ENCODE data around the gene FAM3B. TPM values are rescaled to one million over a fixed set of nuclear protein-coding genes. Genes with fewer than 3 reads are reported as not detected.

FAM3B gene
- total RNA-seq, 1 experiment from 2014 or later: not detected

DNA sequence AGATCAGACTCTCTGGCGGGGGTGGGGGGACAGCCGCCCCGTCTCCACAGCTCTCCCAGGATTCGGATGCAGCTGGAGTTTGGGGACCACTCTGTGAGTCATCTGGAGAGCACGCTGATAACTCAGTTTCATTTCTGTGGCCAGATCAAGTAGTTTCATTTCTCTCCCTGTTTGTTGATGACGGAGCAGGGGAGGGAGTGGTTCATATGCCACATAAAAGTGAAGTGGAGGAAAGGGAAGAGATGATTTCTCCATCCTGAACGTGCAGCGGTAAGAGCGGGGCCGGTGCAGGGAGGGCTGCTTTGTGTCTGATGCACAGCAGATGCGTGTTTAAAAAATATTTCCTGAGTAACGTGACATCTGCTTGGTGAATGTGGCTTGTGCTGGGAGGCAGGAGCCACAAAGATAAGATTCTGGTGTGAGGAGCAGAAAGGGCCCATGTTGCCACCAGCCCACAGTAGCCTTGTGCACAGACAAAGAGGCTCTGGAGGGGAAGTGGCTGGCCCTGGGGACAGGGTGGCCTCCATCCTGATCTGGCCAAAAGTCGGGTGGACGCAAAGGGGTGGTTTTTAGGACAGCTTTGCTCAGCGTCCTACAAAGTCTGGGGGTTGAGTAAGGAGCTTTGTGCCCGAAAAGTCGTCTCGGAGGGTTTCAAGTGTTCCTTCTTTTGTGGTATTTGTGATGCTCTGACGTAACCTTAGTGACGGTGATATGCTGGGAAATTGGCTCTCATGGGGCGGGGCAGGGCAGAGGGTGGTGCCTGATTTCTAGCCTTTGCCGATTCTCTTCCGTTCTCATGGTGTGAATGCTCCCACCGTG lies 45.4 kb downstream of the FAM3B start, which contains the start of gene MX2:
TSS of gene MX2 (plus strand) at position 242 of the 819 bp plus-strand sequence. CDS start 14,880 bp downstream, outside the sequence.
- DNase-seq (ENCODE audit: low read depth, low spot score): no peak
- in situ Hi-C loops (cut with HindIII; ENCODE audit: low pct_unique_long_range_greater_than_20kb, low sequenced_read_pairs): no loop called here

DNA sequence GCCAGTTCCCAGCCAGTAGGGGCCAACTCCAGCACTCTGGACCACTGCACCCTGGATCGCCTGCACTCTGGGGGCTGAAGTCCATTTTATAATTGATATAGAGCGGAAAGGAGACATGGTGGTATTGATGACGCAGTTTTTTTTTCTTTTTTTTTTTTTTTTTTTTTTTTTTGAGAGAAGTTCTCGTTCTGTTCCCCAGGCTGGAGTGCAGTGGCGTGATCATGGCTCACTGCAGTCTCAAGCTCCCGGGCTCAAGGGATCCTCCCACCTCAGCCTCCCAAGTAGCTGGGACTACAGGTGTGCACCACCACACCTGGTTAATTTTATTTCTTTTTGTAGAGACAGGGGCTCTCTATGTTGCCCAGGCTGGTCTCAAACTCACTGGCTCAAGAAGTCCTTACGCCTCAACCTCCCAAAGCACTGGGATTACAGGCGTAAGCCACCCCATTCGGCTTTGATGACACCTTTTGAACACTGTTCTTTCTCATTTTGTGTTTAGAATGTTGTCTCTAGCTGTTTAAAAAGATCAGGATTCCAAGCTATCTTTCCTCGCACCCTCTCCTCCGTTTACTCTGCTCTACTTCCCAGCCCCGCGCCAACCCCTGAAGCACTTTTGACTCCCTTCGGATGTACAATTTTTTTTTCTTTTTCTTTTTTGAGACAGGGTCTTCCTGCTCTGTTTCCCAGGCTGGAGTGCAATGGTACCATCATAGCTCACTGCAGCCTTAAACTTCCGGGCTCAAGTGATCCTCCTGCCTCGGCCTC lies 46.2 kb downstream of the FAM3B start:
- in situ Hi-C loops (cut with HindIII; ENCODE audit: low pct_unique_long_range_greater_than_20kb, low sequenced_read_pairs): no loop called here
- DNase-seq (ENCODE audit: low read depth, low spot score): no peak

DNA sequence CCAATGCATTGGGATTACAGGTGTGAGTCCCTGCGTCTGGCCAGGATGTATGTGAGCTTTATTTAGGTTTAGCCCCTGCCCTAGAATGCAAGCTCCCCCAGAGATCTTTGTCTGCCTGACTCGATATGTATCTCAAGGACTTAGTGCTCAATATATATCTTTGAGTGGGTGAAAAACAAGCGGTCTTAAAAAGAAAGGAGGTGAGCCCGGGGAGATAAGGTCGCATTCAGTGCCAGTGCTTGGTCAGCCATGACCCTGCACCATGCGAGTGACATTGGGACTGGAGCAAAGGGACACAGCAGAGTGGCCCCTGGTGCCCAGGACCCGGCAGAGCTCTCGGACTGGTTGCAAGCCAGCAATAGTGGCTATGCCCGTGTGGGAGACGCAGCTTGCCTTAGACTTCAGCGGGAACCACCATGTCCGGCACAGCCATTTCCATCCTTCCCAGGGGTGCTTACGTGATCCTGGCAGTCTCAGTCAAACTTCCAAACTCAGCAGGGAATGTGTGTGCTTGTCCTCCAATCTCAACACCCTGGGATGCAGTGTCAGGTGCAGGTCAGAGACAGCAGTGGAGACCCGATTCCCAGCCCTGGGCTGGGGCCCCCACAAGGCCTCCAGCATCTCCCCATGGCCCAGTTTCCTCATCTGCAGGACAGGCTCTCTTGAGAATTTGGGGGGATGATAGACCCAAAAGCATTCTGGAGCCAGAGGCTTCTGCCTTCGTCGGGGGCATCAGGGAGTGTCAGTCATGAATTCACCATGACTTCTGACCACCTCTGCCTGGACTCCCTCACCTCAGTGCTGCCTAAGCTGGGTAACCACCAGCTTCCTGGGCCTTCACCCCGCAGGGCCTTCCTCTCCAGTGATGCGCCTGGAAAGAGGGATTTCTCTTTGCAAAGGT lies 47.0 kb downstream of the FAM3B start:
- in situ Hi-C loops (cut with HindIII; ENCODE audit: low pct_unique_long_range_greater_than_20kb, low sequenced_read_pairs): no loop called here
- no peak for DNase-seq (ENCODE audit: low read depth, low spot score)

DNA sequence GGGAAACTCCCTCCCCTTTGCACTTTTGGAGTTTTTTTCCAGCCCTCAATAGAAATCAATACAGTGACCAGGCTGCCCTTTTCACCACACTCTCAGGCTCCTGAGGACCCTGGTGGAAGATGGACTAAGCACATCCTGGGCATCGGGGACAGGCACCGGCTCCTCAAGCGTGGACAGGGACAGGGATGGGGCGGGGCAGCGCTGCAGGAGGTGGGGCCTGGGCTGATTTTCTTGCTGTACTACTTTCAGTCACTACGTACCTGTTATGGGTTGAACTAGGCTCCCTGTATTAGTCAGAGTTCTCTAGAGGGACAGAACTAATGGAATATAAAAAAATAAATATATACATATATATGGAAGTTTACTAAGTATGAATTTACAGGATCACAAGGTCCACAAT lies 47.7 kb downstream of the FAM3B start:
- in situ Hi-C loops (cut with HindIII; ENCODE audit: low pct_unique_long_range_greater_than_20kb, low sequenced_read_pairs): no loop called here
- no peak for DNase-seq (ENCODE audit: low read depth, low spot score)

DNA sequence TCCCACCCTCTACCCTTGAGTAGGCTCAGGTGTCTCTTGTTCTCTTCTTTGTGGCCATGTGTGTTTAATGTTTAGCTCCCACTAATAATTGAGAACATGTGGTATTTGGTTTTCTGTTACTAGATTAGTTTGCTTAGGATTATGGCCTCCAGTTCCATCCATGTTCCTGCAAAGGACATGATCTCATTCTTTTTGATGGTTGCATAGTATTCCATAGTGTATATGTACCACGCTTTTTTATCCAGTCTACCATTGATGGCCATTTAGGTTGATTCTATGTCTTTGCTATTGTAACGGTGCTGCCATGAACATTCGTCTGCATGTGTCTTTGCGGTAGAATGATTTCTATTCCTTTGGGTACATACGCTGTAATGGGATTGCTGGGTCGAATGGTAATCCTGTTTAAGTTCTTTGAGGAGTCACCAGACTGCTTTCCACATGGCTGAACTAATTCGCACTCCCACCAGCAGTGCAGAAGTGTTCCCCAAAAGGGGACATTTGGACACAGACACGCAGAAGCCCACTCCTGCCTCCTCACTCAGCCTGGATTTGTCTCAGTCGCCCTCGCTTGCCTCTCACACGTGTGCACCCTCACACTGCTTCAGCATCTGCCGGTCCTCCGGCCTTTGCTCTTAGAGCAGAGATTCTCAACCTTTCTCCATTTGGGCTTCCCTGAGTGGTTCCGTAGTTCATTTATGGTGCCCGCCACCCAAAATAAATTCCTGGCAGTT lies 48.9 kb downstream of the FAM3B start:
- DNase-seq (ENCODE audit: low read depth, low spot score): no peak
- in situ Hi-C loops (cut with HindIII; ENCODE audit: low pct_unique_long_range_greater_than_20kb, low sequenced_read_pairs): no loop called here

DNA sequence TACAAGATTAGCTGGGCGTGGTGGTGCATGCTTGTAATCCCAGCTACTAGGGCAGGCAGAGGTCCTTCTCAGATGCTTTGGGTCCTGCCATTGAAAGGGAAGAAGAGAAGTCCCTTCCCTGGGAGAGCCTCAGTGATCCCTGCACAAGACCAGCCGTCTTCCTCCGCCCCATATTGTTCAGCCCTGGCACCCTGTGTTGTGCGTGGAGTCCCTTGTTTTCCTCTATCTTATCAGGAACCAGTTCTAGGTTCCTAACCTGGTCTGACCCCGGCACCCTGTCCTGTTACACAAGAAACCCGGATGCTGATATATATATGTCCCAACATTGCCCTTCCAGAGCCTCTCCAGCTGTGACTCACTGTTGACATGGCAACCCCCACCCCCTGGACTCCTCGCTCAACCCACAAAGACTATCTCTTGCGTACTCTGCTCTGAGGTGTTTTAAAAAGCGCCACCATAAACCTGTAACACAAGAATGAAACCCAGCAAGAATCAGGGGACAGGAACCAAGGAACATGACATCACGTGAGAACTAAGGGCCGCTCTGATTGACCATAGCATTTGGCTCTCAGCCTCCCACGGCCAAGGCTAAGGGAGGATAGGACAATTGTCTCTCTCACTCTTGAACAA lies 50.0 kb downstream of the FAM3B start:
- in situ Hi-C loops (cut with HindIII; ENCODE audit: low pct_unique_long_range_greater_than_20kb, low sequenced_read_pairs): no loop called here
- no peak for DNase-seq (ENCODE audit: low read depth, low spot score)

DNA sequence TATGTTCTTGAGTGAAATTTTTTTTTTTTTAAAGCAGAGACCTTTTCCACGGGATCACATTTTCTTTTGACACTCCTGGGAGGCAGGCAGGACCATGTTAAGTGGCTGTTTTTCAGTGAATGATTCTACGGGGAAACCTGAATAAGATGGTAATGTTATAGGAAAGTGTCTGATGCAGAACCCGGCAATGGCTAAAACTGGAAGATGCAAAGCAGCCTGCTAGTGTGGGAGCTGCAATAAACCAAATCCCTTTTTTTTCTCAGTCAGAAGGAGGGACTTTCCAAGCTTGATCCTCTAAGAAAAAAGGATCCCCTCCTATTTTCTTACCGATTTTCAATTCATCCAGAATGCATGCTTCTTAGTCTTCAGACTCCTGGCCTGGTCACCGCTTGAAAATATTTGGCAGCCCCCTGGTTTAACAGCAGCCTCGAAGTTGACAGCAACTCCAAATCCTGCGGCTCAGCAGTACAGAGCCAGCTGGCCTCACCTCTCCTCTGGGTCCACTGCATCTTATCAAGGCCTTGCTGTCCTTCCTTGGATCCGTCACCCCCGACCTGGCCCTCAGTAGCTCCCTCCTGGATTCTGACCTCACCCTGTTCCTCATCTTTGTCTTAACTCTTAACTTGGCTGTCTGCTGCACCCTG lies 50.8 kb downstream of the FAM3B start:
- in situ Hi-C loops (cut with HindIII; ENCODE audit: low pct_unique_long_range_greater_than_20kb, low sequenced_read_pairs): no loop called here
- no peak for DNase-seq (ENCODE audit: low read depth, low spot score)

DNA sequence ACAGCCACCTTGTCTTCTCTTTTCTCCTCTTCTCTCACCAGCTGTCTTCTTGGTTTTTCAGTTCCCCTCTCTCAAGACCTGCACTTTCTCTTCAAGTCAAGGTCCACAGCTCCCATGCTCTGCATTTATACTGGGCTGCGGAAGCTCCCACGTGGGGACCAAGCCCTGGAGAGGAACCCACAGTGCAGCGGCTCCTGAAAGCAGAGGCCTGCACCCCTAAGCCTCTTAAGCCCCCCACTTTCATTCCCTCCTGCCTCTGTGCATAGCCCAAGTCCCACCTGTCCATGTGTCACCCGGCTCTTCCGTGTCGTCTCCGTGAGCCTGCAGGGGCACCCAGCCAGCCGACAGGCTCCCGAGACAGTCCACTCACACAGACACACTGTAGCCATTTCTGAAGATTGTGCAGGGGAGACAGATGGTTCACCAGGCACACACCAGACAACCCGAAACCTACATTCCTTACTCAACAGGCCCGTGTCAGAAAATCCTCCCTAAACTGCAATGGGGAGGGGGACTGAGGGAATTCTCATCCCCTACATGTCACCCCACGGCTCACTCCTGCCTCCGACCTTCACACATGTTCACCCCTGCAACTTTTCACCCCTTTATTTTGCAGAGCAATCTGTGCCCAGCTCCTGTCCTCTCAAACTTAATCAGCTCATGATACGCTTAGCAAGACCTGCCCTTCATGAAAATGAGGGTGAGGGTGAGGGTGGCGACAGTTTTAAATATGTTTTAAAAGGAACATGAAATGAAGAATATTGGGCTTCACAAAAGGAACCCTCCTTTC lies 51.5 kb downstream of the FAM3B start:
- in situ Hi-C loops (cut with HindIII; ENCODE audit: low pct_unique_long_range_greater_than_20kb, low sequenced_read_pairs): no loop called here
- no peak for DNase-seq (ENCODE audit: low read depth, low spot score)

DNA sequence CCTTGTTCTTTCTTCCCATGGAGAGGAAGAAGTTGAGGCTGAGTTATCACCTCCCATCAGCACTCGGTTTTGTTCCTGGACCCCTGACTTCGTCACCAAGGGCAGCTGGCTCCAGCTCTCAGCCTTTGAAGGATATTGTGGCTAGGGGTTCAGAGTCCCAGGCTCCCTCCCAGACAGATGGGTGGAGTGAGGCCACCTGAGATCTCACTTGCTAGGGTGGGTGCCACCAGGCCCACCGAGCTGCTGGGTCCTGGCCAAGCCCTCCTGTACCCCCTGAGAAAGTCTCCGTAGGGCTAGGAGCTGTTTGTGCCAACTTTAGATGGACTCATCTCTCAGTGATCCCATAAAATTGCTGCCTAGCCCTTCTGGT lies 52.1 kb downstream of the FAM3B start:
- DNase-seq (ENCODE audit: low read depth, low spot score): no peak
- in situ Hi-C loops (cut with HindIII; ENCODE audit: low pct_unique_long_range_greater_than_20kb, low sequenced_read_pairs): no loop called here

DNA sequence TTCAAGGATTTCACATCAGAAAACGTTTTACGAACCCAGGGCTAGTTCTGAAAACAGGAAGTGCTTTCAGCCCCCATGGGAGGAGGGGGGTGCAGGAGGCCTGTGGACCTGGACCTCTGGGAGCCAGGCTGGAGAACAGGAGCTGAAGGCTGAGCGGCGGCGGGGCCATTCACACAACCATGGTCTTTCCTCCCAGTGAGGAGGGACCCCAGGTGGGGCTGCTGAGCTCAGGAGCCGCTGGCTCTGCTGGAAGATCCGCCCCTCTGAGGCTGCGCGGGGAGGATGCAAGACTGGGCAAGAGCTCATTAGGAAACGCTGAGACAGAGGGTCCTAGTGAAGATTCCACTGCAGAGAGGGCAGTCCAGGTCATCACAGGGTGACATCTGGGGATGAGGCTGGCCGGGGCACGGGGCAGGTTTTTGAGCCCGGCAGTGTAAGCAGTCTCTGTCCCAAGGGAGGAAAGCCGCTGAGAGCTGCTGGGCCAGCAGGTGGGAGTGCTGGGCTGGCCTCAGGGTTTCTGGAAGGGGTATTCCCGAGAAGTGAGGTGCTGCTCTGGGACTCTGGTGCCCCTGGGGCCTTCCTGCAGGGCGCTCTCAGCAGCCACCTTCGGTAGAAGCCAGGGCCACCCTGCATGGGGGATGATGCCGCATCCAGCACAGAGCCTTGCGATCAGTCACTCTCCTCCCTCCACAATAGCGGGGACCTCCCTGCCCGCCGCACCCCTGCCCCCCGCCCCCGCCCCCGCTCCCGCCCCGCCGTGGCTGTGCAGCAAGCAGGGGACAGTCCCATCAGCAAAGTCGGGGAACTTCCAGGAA lies 52.7 kb downstream of the FAM3B start:
- DNase-seq (ENCODE audit: low read depth, low spot score): no peak
- in situ Hi-C loops (cut with HindIII; ENCODE audit: low pct_unique_long_range_greater_than_20kb, low sequenced_read_pairs): no loop called here

DNA sequence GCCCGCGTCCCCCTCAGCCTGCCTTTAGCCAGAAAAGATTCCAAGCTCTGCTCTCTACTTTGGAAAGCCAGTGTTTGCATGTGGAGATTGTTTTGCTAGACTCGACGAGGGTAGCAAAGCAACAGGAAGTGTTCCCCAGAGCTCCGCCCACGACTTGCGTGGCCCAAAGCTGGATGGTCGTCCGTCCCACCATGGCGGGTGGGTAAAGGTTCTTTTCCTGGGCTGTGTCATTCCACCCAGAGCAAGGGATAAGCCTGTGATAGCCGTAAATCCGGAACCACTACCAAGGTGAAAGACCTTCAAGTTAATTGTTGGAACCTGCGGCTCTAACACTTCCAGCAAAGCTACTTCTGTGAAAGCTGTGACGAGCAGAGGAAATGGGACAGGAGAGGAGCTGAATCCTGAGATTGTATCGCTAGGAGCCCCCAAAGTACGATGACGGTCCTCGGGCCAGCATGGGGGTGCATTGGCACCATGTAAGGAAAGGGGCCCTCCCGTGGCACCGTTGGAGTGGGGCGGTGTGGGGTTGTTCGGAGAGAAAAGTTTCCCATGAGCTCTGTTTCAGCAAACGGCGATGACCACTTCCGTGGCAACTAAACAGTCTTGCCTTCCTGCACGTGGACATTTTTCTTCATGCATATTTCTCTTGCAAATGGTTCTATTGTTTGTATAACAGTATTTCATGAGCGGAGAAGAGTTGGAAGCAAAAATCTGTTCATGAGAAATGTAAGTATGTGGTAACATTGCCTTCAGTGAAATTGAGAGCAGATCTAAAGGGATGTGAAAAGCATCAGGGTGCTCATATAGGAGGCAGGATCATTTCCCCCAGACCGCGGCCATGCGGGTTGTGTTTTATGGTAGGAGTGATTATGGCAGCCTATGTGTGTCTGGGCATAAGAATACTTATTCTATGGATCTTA lies 53.6 kb downstream of the FAM3B start:
- in situ Hi-C loops (cut with HindIII; ENCODE audit: low pct_unique_long_range_greater_than_20kb, low sequenced_read_pairs): no loop called here
- no peak for DNase-seq (ENCODE audit: low read depth, low spot score)

DNA sequence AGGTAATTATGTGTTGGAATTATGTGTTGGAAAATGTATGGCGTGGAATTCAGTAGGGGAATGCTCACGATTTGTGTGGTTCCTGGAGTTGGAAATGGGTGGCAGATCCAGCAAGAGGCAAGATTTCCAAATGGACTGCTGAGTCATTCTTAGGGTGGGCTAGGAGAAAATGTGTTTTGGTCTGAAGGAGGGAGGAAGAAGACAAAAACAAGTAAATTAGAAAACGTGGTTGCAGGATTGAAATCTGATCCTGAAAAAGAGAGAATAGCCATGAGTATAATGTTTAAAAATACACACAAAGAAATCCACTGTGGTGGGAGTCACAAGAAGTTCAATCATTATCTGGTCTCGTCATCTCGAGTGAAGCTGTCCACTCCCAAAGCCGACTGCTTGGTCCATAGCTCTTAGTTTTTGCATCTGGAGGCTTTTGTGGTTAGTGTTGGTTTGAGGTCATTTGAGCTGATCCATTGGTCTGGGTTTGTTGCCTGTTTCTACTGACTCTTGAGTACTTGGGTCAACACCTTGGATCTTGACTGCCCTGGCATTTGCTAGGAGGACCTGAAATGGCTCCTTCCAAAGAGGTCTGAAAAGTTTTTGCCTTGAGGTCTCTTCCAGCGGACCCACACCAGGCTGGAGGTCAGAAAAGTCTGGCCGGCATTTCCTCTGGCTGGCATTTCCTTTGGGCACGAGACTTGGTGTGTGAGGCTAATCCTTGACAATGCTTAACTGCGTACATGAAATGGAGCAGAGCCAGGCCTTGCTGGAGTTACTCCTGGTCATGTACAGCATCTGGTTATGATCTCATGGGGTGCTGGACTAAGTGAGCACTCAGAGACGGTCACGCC lies 54.5 kb downstream of the FAM3B start:
- in situ Hi-C loops (cut with HindIII; ENCODE audit: low pct_unique_long_range_greater_than_20kb, low sequenced_read_pairs): no loop called here

DNA sequence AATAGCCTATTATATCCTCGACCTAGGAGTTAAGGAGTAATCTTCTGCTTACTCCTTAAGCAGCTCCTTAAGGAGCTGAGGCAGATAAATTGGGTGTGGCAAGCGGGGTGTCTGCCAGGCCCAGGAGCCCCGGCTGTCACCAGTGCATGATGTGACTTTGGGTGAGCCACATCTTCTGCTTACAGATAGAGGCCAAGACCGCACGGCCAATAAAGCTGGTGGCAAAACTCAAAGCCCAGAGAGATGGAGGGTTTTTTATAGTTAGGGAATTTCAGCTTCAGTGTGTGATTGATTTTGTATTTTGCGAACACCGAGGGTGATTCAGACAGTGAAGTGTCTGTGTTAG lies 55.1 kb downstream of the FAM3B start:
- in situ Hi-C loops (cut with HindIII; ENCODE audit: low pct_unique_long_range_greater_than_20kb, low sequenced_read_pairs): no loop called here

More for the DNA sequence above, 54.5 kb downstream of the FAM3B start:
- DNase-seq (ENCODE audit: low read depth, low spot score): peak; percentile 65

More for the DNA sequence above, 55.1 kb downstream of the FAM3B start:
- DNase-seq (ENCODE audit: low read depth, low spot score): no peak

Data from SK-MEL-5 (cell line).